HG02642 (cell line): Measurements from ENCODE around the gene NR2C2AP.

Experiments
- ATAC-seq: cut with Tn5 transposase; IDR thresholded peaks from one replicate; pipeline ENCODE4 v1.9.1; 2021; ENCODE audit warnings: mild to moderate bottlenecking; ENCODE audit not compliant: unreplicated experiment, poor library complexity

Gene NR2C2AP

DNA sequence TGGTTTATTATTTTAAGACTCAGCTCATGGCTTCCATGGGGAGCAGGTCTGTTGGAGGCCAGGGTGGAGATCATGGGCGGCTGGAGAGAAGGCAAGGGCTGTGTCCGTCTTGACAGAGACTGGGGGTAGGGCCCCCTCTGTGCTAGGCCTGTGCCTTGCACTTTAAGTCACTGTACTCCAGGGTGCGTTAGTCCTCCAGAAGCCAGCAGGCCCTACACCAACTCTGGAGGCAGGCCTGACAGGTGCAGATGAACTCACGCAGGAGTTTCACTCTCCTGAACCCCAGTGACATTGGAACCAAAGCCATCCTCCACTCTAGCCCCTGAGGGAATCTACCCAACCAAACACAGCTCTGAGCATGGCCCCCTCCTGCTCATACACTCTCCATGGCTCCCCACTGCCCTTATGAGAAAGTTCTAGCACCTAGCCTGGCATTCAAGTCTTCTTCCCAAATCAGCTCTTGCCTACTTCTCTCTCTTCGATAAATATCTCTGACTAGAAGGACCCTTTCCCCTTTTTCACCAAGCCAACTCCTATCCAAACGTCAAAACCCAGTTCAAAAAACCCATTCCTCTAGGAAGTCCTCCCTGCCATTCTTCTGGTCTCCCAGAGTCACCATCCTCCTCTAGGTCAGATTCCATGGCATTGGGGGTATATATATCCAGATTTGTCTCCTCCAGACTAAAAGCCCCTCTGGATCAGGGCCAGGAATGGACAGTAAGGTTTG is 48.3 kb downstream of the NR2C2AP start:
- ATAC-seq = no peak

DNA sequence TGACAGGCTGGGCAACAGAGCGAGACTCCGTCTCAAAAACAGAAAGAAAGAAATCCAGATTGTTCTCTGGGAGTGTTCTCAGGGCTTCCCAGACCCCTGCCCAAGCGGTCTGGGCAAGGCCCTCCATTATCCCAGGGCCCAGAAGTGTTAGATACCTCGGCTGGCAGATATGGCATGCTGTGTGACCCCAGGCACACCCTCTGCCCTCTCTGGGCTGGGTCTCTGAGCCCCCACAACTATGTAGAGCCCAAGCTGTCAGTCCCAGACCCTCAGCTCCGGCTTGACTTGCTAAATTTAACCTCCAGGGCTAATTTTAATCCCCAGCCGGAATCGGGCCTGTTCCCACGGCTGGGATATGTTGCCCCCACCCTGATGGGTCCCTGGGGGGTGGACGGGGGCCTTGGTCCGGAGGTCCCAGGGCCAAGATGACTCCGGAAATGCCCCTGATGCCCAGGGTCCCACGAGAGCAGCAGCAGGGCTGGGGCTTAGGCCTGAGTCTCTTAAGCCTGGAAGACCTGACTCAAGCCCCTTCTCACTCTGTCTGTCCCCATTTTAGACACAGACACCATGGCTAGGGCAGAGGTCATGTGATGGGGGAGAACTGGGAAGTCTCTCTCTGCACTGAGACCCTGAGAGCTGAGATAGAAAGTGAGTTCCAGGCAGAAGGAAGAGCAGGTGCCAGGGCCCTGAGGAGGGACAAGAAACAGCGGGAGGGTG is 50.4 kb downstream of the NR2C2AP start:
- no peak for ATAC-seq

DNA sequence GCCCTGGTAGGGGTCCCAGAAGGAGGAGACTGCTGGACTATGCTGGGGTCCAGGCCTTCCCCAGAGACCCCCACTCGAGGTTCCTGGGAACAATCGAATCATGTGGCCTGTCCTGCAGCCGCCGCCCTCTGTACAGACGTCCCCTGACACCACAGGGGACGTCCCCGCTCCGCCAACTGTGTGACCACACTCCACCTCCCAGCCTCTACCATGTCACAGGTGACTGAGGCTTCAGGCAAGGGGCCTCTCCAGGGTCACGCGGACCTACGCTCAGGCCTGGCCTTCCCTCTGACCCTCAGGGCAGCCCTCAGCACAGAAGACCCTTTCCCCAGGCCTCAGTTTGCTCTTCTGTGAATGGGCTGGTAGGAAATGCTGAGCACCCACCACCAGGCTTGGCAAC is 51.8 kb downstream of the NR2C2AP start:
- ATAC-seq = no peak
